Tibial nerve (tissue), 4 donors: ENCODE data around the gene DCBLD2. TPM values are rescaled to one million over a fixed set of nuclear protein-coding genes. Genes with fewer than 3 reads are reported as not detected.

Source experiments
- DNase-seq, 2 donors: peaks; one replicate each; pipeline ENCODE4 v3.0.0-alpha.2; 2019; ENCODE audit warnings: low spot score in 2 of 2
- H3K27ac ChIP-seq, 4 donors: fragments of 200-600 bp; sonication (generic) in 3 of 4; one replicate each; pipeline ENCODE4 v1.5.1; 2017 to 2019; ENCODE audit warnings: mild to moderate bottlenecking in 1 of 4
- H3K27me3 ChIP-seq, 2 donors: fragments of 200-600 bp; sonication (generic) in 1 of 2; one replicate each; pipeline versions ENCODE4 v1.5.1 to v1.6.0; 2017 to 2019
- H3K36me3 ChIP-seq, 3 donors: fragments of 200-600 bp; sonication (generic); one replicate each; pipeline ENCODE4 v1.5.1; 2018 to 2019
- H3K4me1 ChIP-seq, 4 donors: fragments of 200-600 bp; sonication (generic) in 3 of 4; one replicate each; pipeline ENCODE4 v1.5.1; 2017 to 2019
- H3K4me3 ChIP-seq, 4 donors: fragments of 200-600 bp; sonication (generic) in 3 of 4; one replicate each; pipeline ENCODE4 v1.5.1; 2017 to 2019; ENCODE audit warnings: mild to moderate bottlenecking in 1 of 4, moderate library complexity in 1 of 4
- H3K9me3 ChIP-seq, 4 donors: fragments of 200-600 bp; sonication (generic) in 3 of 4; one replicate each; pipeline ENCODE4 v1.5.1; 2017 to 2019
- CTCF ChIP-seq, 5 experiments: fragments of 200-600 bp in 3 of 5; fragments of 450-650 bp in 2 of 5; sonication (generic) in 3 of 5; IDR thresholded peaks; one replicate each; pipeline ENCODE4 v1.5.1; 2016 to 2019; ENCODE audit warnings: antibody characterized with exemption in 5 of 5, mild to moderate bottlenecking in 3 of 5, moderate library complexity in 2 of 5
- EP300 ChIP-seq, 2 donors: sonication (generic); formaldehyde crosslinking; IDR thresholded peaks; one replicate each; pipeline ENCODE4 v1.6.1; 2017; ENCODE audit warnings: antibody characterized with exemption in 2 of 2, mild to moderate bottlenecking in 1 of 2
- POLR2A ChIP-seq, 2 donors: fragments of 450-650 bp; IDR thresholded peaks; one replicate each; pipeline ENCODE4 v1.6.1; 2017; ENCODE audit warnings: antibody characterized with exemption in 2 of 2, mild to moderate bottlenecking in 2 of 2, moderate library complexity in 2 of 2
- WGBS, 2 donors: methylation state at CpG; one replicate each; pipeline ENCODE4 v1.1.5; 2018; 5-methylcytosine and 5-hydroxymethylcytosine counted together
- total RNA-seq, 4 donors: library from RNA; depleted of rRNA; stranded (reverse); fragments of >200 nt; gene quantifications; one replicate each; pipeline ENCODE4 v1.1.0, GENCODE V29; 2016

Gene DCBLD2
- total RNA-seq, 4 donors from 2014 or later, result 37.8 to 51.9 (median 43.6) TPM

GRCh38 chr3:98764472-98764884, 137.0 kb downstream of the DCBLD2 start:
- TF ChIP-seq EP300 (IDR thresholded peaks at IDR 0.05) (no peak), CTCF (IDR thresholded peaks at IDR 0.05) (no peak), POLR2A (IDR thresholded peaks at IDR 0.05) (no peak)
- 40 to 51% methylated on average over 4 of the region's 4 CpGs for WGBS, 2 donors
- Histone ChIP-seq H3K27ac (peak overlapping the region in 1 of 4 donors; percentile 12), H3K4me3 (peak overlapping the region in 1 of 4 donors; percentile 30), H3K9me3 (no peaks in the 10 kb centered on the region), H3K36me3 (no peaks in the 10 kb centered on the region), H3K27me3 (no peaks in the 10 kb centered on the region), H3K4me1 (peaks cover 0 to 65% (median 13%) of the 10 kb centered on the region in 4 donors)
- no peak for DNase-seq

GRCh38 chr3:98763819-98764418, 137.6 kb downstream of the DCBLD2 start:
- Histone ChIP-seq H3K27me3 (no peaks in the 10 kb centered on the region), H3K9me3 (no peaks in the 10 kb centered on the region), H3K36me3 (no peaks in the 10 kb centered on the region), H3K27ac (peak overlapping the region in 1 of 4 donors; percentile 12), H3K4me1 (peaks cover 0 to 65% (median 10%) of the 10 kb centered on the region in 4 donors), H3K4me3 (peak overlapping the region in 1 of 4 donors; percentile 30)
- TF ChIP-seq POLR2A (IDR thresholded peaks at IDR 0.05) (no peak), EP300 (IDR thresholded peaks at IDR 0.05) (no peak), CTCF (IDR thresholded peaks at IDR 0.05) (no peak)
- DNase-seq, result no peak
- WGBS, 2 donors, result 56 to 58% methylated on average over 5 of the region's 5 CpGs

- Histone ChIP-seq H3K27me3 (no peaks in the 10 kb centered on the region), H3K4me1 (peaks cover 0 to 64% (median 6%) of the 10 kb centered on the region in 4 donors), H3K27ac (peak within 1 kb of the TSS in 2 of 4 donors; percentile 34 to 51), H3K4me3 (peak within 1 kb of the TSS in 1 of 4 donors; percentile 30), H3K36me3 (no peaks in the 10 kb centered on the region), H3K9me3 (no peaks in the 10 kb centered on the region)
- TF ChIP-seq POLR2A (IDR thresholded peaks at IDR 0.05) (no peak), EP300 (IDR thresholded peaks at IDR 0.05) (peak in 1 of 2 donors; percentile 80), CTCF (IDR thresholded peaks at IDR 0.05) (no peak)
- peak in 1 of 2 donors; percentile 70 for DNase-seq
- 55 to 60% methylated on average over 1 of the region's 1 CpG for WGBS, 2 donors
Measured at GRCh38 chr3:98763076-98763475, 138.4 kb downstream of the DCBLD2 start, which contains the start of gene ST3GAL6. ST3GAL6 (plus strand) TSS chr3:98763340; CDS start chr3:98768441, 5,101 bp downstream.

- no peaks in the 10 kb centered on the region for H3K36me3 ChIP-seq
- 39% methylated on average over 2 of the region's 2 CpGs for WGBS, 2 donors
- H3K4me1 ChIP-seq, result peaks cover 0 to 59% (median 5%) of the 10 kb centered on the region in 4 donors
- peak overlapping the region in 1 of 4 donors; percentile 51 for H3K27ac ChIP-seq
- no peak for DNase-seq
- H3K9me3 ChIP-seq, result no peaks in the 10 kb centered on the region
- TF ChIP-seq POLR2A (IDR thresholded peaks at IDR 0.05) (no peak), EP300 (IDR thresholded peaks at IDR 0.05) (no peak), CTCF (IDR thresholded peaks at IDR 0.05) (no peak)
- no peak overlapping the region for H3K4me3 ChIP-seq
- H3K27me3 ChIP-seq, result no peaks in the 10 kb centered on the region
Measured at GRCh38 chr3:98761643-98762229, 139.8 kb downstream of the DCBLD2 start.

- WGBS, 2 donors, result 89 to 97% methylated on average over 2 of the region's 2 CpGs
- no peak for DNase-seq
- H3K27me3 ChIP-seq, result no peaks in the 10 kb centered on the region
- no peak for TF ChIP-seq CTCF (IDR thresholded peaks at IDR 0.05)
- no peak for TF ChIP-seq POLR2A (IDR thresholded peaks at IDR 0.05)
- no peak for TF ChIP-seq EP300 (IDR thresholded peaks at IDR 0.05)
- H3K4me1 ChIP-seq, result peaks cover 0 to 48% (median 4%) of the 10 kb centered on the region in 4 donors
- no peaks in the 10 kb centered on the region for H3K9me3 ChIP-seq
- no peak overlapping the region for H3K4me3 ChIP-seq
- H3K36me3 ChIP-seq, result no peaks in the 10 kb centered on the region
- H3K27ac ChIP-seq, result no peak overlapping the region
Measured at GRCh38 chr3:98759629-98760028, 141.9 kb downstream of the DCBLD2 start.
